SHP77 treated with DMSO at 0.1 percent for 48 hours (cell line): ENCODE measurements around the gene GJB4.
"Not testable (repeated sequence)": the region's sequence is repeated elsewhere in the genome, so short reads cannot be mapped to it uniquely, and the experiment has no call there.

Source experiments
- DNase-seq: peaks from one replicate; lab custom pipeline; 2025; lab: John Stamatoyannopoulos, UW

Gene GJB4

GRCh38 chr1:34759503-34760357, at the start of gene GJB4:
GJB4 (plus strand) TSS chr1:34759740; CDS start chr1:34761255, 1,515 bp downstream.
- DNase-seq: no peak

GRCh38 chr1:34710812-34711211, 48.7 kb upstream of the GJB4 start:
- DNase-seq: no peak

GRCh38 chr1:34711485-34711884, 48.1 kb upstream of the GJB4 start:
- no peak for DNase-seq

- DNase-seq: no peak
Measured at GRCh38 chr1:34712007-34712688, 47.4 kb upstream of the GJB4 start.

- DNase-seq: no peak
Measured at GRCh38 chr1:34713443-34713842, 46.1 kb upstream of the GJB4 start.

- DNase-seq: no peak
Measured at GRCh38 chr1:34714386-34714785, 45.2 kb upstream of the GJB4 start.

- no peak for DNase-seq
Measured at GRCh38 chr1:34715139-34715538, 44.4 kb upstream of the GJB4 start.

- DNase-seq: no peak
Measured at GRCh38 chr1:34721241-34721640, 38.3 kb upstream of the GJB4 start.

- DNase-seq: no peak
Measured at GRCh38 chr1:34721646-34722355, 37.7 kb upstream of the GJB4 start.

GRCh38 chr1:34726861-34727260, 32.7 kb upstream of the GJB4 start:
- no peak for DNase-seq

- no peak for DNase-seq
Measured at GRCh38 chr1:34730485-34730884, 29.1 kb upstream of the GJB4 start.

- not testable (repeated sequence) for DNase-seq
Measured at GRCh38 chr1:34732831-34733230, 26.7 kb upstream of the GJB4 start.

GRCh38 chr1:34736692-34737091, 22.8 kb upstream of the GJB4 start:
- DNase-seq: no peak

- not testable (repeated sequence) for DNase-seq
Measured at GRCh38 chr1:34737236-34737635, 22.3 kb upstream of the GJB4 start.

- no peak for DNase-seq
Measured at GRCh38 chr1:34739613-34740012, 19.9 kb upstream of the GJB4 start.

- DNase-seq: no peak
Measured at GRCh38 chr1:34740161-34740868, 19.2 kb upstream of the GJB4 start.

- no peak for DNase-seq
Measured at GRCh38 chr1:34742667-34743270, 16.8 kb upstream of the GJB4 start.

- DNase-seq: no peak
Measured at GRCh38 chr1:34743775-34744174, 15.8 kb upstream of the GJB4 start.

- DNase-seq: no peak
Measured at GRCh38 chr1:34744851-34745250, 14.7 kb upstream of the GJB4 start.

- no peak for DNase-seq
Measured at GRCh38 chr1:34745666-34746065, 13.9 kb upstream of the GJB4 start.

- DNase-seq: no peak
Measured at GRCh38 chr1:34746101-34746500, 13.4 kb upstream of the GJB4 start.
